H1 (cell line): ENCODE measurements around the gene MYLK. TPM values are rescaled to one million over a fixed set of nuclear protein-coding genes. Genes with fewer than 3 reads are reported as not detected.

Experiments used
- BCL11A ChIP-seq, 2 experiments: IDR thresholded peaks; one replicate each; pipeline ENCODE4 v1.6.1; 2011; ENCODE audit warnings: low read depth in 2 of 2, low read length in 2 of 2, mild to moderate bottlenecking in 2 of 2
- CHD2 ChIP-seq: IDR thresholded peaks from 2 replicates; pipeline ENCODE4 v1.6.1; 2012; ENCODE audit warnings: low read length, improper control_type of control experiment
- CHD7 ChIP-seq: fragments of 300-600 bp; sonication (generic); IDR thresholded peaks from 2 replicates; pipeline ENCODE4 v1.7.1; 2012; ENCODE audit warnings: low read length, moderate library complexity, mild to moderate bottlenecking, inconsistent platforms; ENCODE audit not compliant: insufficient replicate concordance
- EZH2 ChIP-seq: fragments of 200-600 bp; sonication (generic); IDR thresholded peaks from 2 replicates; pipeline ENCODE4 v1.7.1; 2012; ENCODE audit warnings: low read depth, mild to moderate bottlenecking, moderate library complexity, low read length, inconsistent platforms; ENCODE audit not compliant: severe bottlenecking
- KDM5A ChIP-seq: fragments of 200-600 bp; IDR thresholded peaks from 2 replicates; pipeline ENCODE4 v1.7.1; 2012; ENCODE audit warnings: mild to moderate bottlenecking, low read length, inconsistent platforms, mixed read lengths
- MAFK ChIP-seq: IDR thresholded peaks from 2 replicates; pipeline ENCODE4 v1.6.1; 2012; ENCODE audit warnings: low read depth, mild to moderate bottlenecking, improper control_type of control experiment, low read length
- MAX ChIP-seq: IDR thresholded peaks from 2 replicates; pipeline ENCODE4 v1.6.1; 2012; ENCODE audit warnings: inconsistent platforms
- POLR2AphosphoS5 ChIP-seq: IDR thresholded peaks from 2 replicates; pipeline ENCODE4 v1.6.1; 2011; ENCODE audit warnings: low read depth, low read length
- RFX5 ChIP-seq: IDR thresholded peaks from 2 replicates; pipeline ENCODE4 v1.6.1; 2011; ENCODE audit warnings: low read depth, low read length, improper control_type of control experiment, borderline replicate concordance
- RXRA ChIP-seq: IDR thresholded peaks from 2 replicates; pipeline ENCODE4 v1.6.1; 2011; ENCODE audit warnings: low read depth, mild to moderate bottlenecking, low read length, moderate library complexity; ENCODE audit not compliant: insufficient read depth
- SP1 ChIP-seq: IDR thresholded peaks from 2 replicates; pipeline ENCODE4 v1.6.1; 2011; ENCODE audit warnings: low read depth, low read length
- SUZ12 ChIP-seq: fragments of 200-600 bp; sonication (generic); IDR thresholded peaks from 2 replicates; pipeline ENCODE4 v1.6.1; 2012; ENCODE audit warnings: mild to moderate bottlenecking, inconsistent platforms, low read length, moderate library complexity, mixed read lengths
- polyA plus RNA-seq, 7 experiments: library from polyadenylated mRNA; depleted of rRNA in 3 of 7; stranded (reverse) in 5 of 7; unstranded in 2 of 7; fragments of >200 nt in 5 of 7; fragments of 200-250 nt in 2 of 7; gene quantifications; 1 replicate in 5 of 7; 2 replicates in 1 of 7; 4 replicates in 1 of 7; pipeline versions ENCODE4 v1.2.1 to v1.2.3, GENCODE V29; 2011 to 2013; ENCODE audit warnings: missing spikeins in 2 of 7, mixed read lengths in 2 of 7
- total RNA-seq: library from RNA; stranded (reverse); fragmentation: NEBNext Ultra II Directional; extraction: Animal tissue kit (Norgen Biotek cat#: 25700); gene quantifications from 2 replicates; pipeline ENCODE4 v1.2.1, GENCODE V29; 2021

The MYLK gene
- total and polyA plus RNA-seq, 2 of the 8 experiments (the other 6 are each of a cell fraction or from before 2014, with no cell fraction given), result 11.6 to 21.3 TPM

GRCh38 chr3:123620343-123620742 lies 263.8 kb downstream of the MYLK start (continued):
- TF ChIP-seq CHD7, result no peak
- no peak for TF ChIP-seq RXRA
- no peak for TF ChIP-seq CHD2
- no peak for TF ChIP-seq POLR2AphosphoS5
- TF ChIP-seq KDM5A, result no peak
- no peak for TF ChIP-seq RFX5
- no peak for TF ChIP-seq MAX
- TF ChIP-seq MAFK, result no peak
- TF ChIP-seq BCL11A (IDR thresholded peaks at IDR 0.05; ENCODE audit: low read depth in 2 of 2, low read length in 2 of 2), result no peak
- TF ChIP-seq EZH2, result no peak
- TF ChIP-seq SP1, result no peak
- TF ChIP-seq SUZ12, result no peak
